ENCODE results near the gene CNTN1.

DNA sequence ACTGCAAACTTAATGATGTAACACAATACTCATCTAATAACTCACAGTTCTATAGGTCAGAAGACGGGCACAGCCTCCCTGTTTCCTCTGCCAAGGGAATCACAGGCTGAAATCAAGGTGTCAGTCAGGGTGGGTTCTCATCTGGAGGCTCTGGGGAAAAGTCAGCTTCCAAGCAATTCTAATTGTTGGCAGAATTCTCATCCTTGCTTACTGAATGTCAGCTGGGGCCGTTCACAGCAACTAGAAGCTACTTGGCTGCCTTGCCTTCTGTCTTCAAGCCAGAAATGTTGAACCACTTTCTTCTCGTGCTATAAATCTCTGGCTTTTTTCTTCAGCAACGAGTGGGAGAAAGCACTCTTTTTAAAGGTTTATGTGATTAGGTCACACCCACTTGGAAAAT lies 415.8 kb downstream of the CNTN1 start:
- TF ChIP-seq POLR2AphosphoS5 (IDR thresholded peaks at IDR 0.05; ENCODE audit: low read depth, low read length) (no peak), POLR2A (IDR thresholded peaks at IDR 0.05; ENCODE audit: low read depth, low read length) (no peak)
